ENCODE measurements around the gene SYVN1.

SYVN1 gene

DNA sequence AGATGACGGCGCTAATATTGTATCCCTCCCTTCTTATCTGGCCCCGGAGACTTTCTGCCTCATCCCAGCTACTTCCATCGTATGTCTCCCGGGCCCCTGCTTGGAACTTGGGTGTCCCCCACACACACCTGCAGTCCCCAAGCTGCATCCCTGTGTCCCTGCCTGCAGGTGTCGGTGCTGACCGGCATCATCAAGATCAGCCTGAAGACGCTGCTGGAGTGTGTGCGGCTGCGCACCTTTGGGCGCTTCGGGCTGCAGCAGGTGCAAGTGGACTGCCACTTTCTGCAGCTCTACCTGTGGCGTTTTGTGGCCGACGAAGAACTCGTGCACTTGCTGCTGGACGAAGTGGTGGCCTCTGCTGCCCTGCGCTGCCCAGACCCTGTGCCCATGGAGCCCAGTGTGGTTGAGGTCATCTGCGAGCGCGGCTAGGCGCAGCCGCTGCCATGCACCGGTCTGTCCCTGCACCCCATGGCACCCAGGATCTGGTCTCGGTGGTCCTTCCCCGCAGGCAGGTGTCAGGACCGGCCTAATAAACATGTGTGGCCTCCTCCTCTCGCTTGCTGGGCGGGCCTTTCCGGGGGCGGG lies 23.1 kb downstream of the SYVN1 start:
- no peak for DNase-seq

DNA sequence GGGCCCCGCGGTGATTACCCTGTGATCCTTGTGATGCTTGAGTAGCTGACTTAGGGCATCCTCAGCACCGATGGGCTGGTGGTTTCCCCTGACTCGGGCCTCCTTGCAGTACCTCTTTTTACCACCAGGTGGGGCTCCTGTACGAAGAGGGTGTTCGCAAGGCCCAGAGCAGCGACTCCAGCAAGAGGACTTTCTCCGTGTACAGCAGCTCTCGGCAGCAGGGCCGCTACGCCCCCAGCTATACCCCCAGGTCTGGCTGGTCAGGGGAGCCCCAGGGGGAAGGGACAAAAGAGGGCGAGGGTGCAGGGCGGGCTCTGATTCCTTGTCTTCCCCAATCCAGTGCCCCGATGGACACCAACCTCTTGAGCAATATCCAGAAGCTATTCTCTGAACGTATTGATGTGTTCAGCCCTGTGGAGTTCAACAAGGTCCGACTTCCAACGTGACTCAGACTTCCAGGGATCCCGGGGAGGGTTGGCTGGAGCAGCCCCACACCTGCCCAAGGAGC lies 23.9 kb downstream of the SYVN1 start:
- DNase-seq, result peak; percentile 94

DNA sequence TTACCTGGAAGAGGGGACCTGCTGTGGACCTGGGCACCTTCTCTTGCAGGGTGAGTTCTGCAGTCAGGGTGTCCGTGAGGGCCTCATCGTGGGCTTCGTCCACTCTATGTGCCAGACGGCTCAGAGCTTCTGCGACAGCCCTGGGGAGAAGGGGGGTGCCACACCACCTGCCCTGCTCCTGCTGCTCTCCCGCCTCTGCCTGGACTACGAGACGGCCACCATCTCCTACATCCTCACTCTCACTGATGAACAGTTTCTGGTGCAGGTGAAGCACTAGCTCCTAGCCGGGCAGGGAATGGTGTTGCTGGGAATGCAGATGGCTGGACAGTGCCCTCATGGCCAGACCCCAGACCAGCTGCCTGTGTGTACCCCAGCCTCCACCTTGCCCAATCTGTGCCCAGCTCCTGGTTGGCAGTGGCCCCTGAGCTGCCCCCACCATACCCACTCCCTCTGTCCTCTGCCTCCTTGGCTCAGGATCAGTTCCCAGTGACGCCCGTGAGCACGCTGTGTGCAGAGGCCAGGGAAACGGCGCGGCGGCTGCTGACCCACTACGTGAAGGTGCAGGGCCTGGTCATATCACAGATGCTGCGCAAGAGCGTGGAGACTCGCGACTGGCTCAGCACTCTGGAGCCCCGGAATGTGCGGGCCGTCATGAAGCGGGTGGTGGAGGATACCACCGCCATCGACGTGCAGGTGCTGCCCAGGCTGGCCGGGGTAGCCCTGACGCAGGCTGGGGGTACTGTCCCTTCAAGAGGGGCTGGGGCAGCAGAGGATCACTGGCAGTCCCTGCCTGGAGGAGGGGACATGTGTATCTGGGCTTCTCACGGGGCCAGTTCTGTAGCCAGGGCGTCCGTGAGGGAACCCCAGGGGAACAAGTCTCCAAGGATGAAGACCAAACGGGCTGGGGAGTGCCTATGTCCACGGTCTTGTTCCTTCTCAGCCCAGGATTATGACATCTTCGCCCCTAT lies 24.8 kb downstream of the SYVN1 start:
- DNase-seq, result no peak

DNA sequence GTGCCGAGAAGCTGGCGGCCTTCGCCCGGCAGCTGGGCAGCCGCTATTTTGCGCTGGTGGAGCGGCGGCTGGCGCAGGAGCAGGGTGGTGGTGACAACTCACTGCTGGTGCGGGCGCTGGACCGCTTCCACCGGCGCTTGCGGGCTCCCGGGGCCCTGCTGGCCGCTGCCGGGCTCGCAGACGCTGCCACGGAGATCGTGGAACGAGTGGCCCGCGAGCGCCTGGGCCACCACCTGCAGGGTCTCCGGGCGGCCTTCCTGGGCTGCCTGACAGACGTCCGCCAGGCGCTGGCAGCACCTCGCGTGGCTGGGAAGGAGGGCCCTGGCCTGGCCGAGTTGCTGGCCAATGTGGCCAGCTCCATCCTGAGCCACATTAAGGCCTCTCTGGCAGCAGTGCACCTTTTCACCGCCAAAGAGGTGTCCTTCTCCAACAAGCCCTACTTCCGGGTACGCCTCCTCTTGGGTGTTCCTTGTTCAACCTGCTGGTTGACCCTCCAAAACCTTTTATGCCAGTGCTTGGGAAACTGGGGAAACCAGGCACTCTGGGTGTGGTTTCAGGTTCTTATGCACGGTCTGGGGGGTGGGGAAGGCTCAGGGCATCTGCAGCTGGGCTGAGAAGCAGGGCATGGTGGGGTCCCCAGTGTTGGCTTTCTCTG lies 25.7 kb downstream of the SYVN1 start:
- no peak for DNase-seq

DNA sequence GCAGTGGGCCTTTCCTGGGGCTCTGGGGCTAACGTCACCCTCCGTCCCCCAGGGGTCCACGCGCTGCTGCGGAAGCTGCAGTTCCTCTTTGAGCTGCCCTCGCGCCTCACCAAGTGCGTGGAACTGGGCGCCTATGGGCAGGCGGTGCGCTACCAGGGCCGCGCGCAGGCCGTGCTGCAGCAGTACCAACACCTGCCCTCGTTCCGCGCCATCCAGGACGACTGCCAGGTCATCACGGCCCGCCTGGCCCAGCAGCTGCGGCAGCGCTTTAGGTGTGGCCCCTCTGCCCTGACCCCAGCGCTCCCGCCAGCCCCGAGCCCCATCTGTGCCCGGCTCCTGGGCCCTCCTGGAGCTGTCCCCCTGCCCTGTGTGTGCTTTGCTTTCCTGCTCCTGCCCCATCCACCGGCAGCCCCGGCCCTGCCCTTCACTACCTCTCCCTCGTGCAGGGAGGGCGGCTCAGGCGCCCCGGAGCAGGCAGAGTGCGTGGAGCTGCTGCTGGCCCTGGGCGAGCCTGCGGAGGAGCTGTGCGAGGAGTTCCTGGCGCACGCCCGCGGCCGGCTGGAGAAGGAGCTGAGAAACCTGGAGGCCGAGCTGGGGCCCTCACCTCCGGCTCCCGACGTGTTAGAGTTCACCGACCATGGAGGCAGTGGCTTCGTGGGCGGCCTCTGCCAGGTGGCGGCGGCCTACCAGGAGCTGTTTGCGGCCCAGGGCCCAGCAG lies 26.4 kb downstream of the SYVN1 start:
- no peak for DNase-seq

DNA sequence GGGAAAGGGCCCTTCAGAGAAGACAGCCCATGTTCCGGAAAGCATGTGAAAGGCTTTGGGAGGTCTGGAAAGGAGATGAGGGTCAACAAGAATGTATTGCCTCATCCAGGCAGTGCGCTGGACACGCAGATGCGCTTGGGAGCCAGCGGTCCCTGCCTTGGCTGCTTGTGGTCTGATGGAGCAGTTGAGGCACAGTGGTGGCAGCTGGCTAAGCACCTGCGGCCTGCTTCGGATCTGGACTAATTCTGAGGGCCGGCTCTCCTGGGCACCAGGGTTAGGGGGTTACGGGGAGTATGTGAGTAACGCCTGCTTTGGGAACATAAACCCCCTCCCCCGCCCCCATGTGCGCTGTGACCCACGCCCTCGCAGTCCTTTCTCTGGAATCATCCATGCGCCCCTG lies 27.2 kb downstream of the SYVN1 start:
- no peak for DNase-seq

GRCh38 chr11:65104628-65105027 lies 29.7 kb downstream of the SYVN1 start:
- no peak for DNase-seq

- no peak for DNase-seq
These were observed 30.8 kb downstream of the SYVN1 start for GRCh38 chr11:65103476-65103875.

- no peak for DNase-seq
These were observed 31.9 kb downstream of the SYVN1 start for GRCh38 chr11:65102142-65103095.

GRCh38 chr11:65100674-65101350 lies 33.5 kb downstream of the SYVN1 start:
- DNase-seq, result no peak

- DNase-seq, result no peak
These were observed 37.4 kb downstream of the SYVN1 start for GRCh38 chr11:65096926-65097325.

DNA sequence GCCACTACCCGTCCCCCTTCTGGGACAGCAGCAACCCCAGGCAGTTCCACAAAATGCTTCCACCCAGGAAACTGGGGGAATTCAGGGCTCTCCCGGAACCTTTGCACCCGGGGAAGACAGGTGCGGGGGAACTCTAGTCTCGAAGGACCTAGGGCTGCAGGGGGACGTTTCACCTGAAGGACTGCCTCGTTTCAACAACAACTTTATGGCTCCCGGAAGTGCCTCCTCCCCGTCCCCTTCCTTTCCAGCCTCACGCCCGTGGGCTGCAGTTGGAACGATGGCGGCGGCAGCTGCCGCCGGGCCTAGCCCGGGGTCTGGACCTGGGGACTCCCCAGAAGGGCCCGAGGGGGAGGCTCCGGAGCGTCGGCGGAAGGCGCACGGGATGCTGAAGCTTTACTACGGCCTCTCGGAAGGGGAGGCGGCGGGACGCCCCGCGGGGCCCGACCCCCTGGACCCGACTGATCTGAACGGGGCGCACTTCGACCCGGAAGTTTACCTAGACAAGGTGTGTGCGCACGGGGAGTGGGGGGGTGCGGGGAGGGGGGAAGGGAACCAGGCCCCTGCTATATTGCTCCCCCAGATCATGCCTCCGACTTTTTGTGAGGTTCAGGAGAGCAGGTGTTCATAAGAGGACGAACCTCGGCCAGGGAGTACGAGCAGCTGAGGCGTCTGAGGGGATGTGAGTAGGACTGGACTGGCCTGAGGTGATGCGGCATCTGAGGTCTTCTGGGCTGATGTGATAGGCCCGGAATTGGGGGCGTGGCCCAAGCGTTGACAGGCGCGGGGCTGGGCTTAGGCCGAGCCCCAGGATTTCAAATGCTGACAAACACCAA lies 38.1 kb downstream of the SYVN1 start, which contains the start of gene VPS51:
Gene VPS51 (plus strand): TSS at position 241 of the 833 bp plus-strand sequence. CDS start 37 bp downstream, at position 278.
- DNase-seq, result peak; percentile 90

GRCh38 chr11:65095427-65095826 lies 38.9 kb downstream of the SYVN1 start:
- no peak for DNase-seq

- DNase-seq, result no peak
These were observed 43.7 kb downstream of the SYVN1 start for GRCh38 chr11:65090628-65091027.

GRCh38 chr11:65089621-65090020 lies 44.7 kb downstream of the SYVN1 start:
- no peak for DNase-seq

GRCh38 chr11:65087827-65088226 lies 46.5 kb downstream of the SYVN1 start:
- no peak for DNase-seq

GRCh38 chr11:65087216-65087615 lies 47.1 kb downstream of the SYVN1 start:
- DNase-seq, result no peak

DNA sequence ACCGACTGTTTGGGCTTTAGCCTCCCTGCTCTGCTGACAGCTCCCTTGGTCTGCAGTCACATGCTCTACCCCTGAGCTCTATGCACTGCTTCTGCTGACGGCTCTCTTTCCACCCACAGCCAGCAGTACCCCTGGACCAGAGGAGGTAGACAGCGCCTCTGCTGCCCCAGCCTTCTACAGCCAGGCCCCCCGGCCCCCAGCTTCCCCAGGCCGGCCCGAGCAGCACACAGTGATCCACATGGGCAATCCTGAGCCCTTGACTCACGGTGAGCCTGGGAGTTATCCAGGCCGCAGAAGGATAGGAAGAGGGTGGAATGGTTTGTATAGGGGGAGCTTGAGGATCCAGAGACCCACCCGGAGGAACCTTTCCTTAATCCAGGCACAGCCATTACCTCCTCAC lies 47.5 kb downstream of the SYVN1 start:
- no peak for DNase-seq

DNA sequence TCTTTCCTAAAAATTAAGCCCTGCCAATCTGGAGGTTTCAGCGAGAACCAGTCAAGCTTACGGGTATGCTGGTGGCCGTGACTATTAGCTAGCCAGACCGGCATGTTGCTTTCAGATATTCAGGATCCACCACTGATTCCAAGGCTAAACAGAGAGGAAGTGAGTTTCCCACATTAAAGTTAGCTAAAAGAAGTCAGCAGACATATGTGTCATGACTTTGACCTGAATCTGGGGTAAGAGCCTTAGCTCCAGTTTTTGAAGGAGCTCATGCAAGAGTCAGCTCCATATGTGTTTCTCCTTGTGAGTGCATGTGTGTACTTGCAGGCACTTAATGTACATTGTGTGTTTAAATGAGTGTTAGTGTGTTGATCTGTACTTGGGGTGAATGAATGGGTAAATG lies 48.9 kb downstream of the SYVN1 start:
- no peak for DNase-seq
